H9 (cell line): Measurements from ENCODE around the gene RELCH. TPM values are rescaled to one million over a fixed set of nuclear protein-coding genes. Genes with fewer than 3 reads are reported as not detected.

Source experiments
- DNase-seq: peaks from one replicate; pipeline ENCODE4 v3.0.0-alpha.2; 2017
- H2AFZ ChIP-seq: one replicate; pipeline ENCODE4 v1.6.1; 2013; ENCODE audit warnings: mild to moderate bottlenecking, low read length, control low read depth, moderate library complexity
- H2AK5ac ChIP-seq: 2 replicates; pipeline ENCODE4 v1.6.1; 2013; ENCODE audit warnings: low read length, control low read depth, mixed read lengths; ENCODE audit not compliant: insufficient read length
- H2BK120ac ChIP-seq: one replicate; pipeline ENCODE4 v1.6.1; 2013; ENCODE audit warnings: low read depth, mild to moderate bottlenecking, low read length, control low read depth, inconsistent platforms; ENCODE audit not compliant: poor library complexity, severe bottlenecking
- H2BK12ac ChIP-seq: 2 replicates; pipeline ENCODE4 v1.6.1; 2013; ENCODE audit warnings: low read length, control low read depth, mixed read lengths, low read depth; ENCODE audit not compliant: insufficient read length
- H2BK15ac ChIP-seq: 2 replicates; pipeline ENCODE4 v1.6.1; 2013; ENCODE audit warnings: low read depth, low read length, control low read depth
- H2BK20ac ChIP-seq: one replicate; pipeline ENCODE4 v1.6.1; 2013; ENCODE audit warnings: low read depth, mild to moderate bottlenecking, low read length, control low read depth, inconsistent platforms; ENCODE audit not compliant: poor library complexity, severe bottlenecking
- H2BK5ac ChIP-seq: 2 replicates; pipeline ENCODE4 v1.6.1; 2013; ENCODE audit warnings: low read length, control low read depth, mixed read lengths; ENCODE audit not compliant: insufficient read length
- H3K14ac ChIP-seq: 2 replicates; pipeline ENCODE4 v1.6.1; 2013; ENCODE audit warnings: low read length, control low read depth; ENCODE audit not compliant: insufficient read depth
- H3K18ac ChIP-seq: 2 replicates; pipeline ENCODE4 v1.6.1; 2013; ENCODE audit warnings: low read depth, mild to moderate bottlenecking, mixed read lengths, low read length, control low read depth; ENCODE audit not compliant: insufficient read length
- H3K23ac ChIP-seq: 2 replicates; pipeline ENCODE4 v1.6.1; 2013; ENCODE audit warnings: low read length, control low read depth, mixed read lengths, low read depth; ENCODE audit not compliant: insufficient read length
- H3K23me2 ChIP-seq: 2 replicates; pipeline ENCODE4 v1.6.1; 2013; ENCODE audit warnings: low read depth, mild to moderate bottlenecking, mixed read lengths, low read length, control low read depth; ENCODE audit not compliant: insufficient read length, poor library complexity, severe bottlenecking
- H3K27ac ChIP-seq: 2 replicates; pipeline ENCODE4 v1.5.1; 2013; ENCODE audit warnings: low read length, control low read depth, mixed read lengths, low read depth; ENCODE audit not compliant: insufficient read length
- H3K27me3 ChIP-seq: 2 replicates; pipeline ENCODE4 v1.6.1; 2013; ENCODE audit warnings: low read length, control low read depth, inconsistent platforms; ENCODE audit not compliant: insufficient read depth
- H3K4ac ChIP-seq: 2 replicates; pipeline ENCODE4 v1.6.1; 2013; ENCODE audit warnings: low read depth, mild to moderate bottlenecking, control low read depth, inconsistent platforms, low read length, moderate library complexity
- H3K4me1 ChIP-seq: 2 replicates; pipeline ENCODE4 v1.6.1; 2013; ENCODE audit warnings: low read length, control low read depth, inconsistent platforms; ENCODE audit not compliant: insufficient read depth
- H3K4me2 ChIP-seq: 2 replicates; pipeline ENCODE4 v1.6.1; 2013; ENCODE audit warnings: low read length, control low read depth, mixed read lengths; ENCODE audit not compliant: insufficient read length, insufficient read depth
- H3K56ac ChIP-seq: 2 replicates; pipeline ENCODE4 v1.6.1; 2013; ENCODE audit warnings: low read depth, mild to moderate bottlenecking, mixed read lengths, low read length, control low read depth; ENCODE audit not compliant: insufficient read length
- H3K79me1 ChIP-seq: 2 replicates; pipeline ENCODE4 v1.6.1; 2013; ENCODE audit warnings: low read depth, mild to moderate bottlenecking, moderate library complexity, low read length, control low read depth, inconsistent platforms; ENCODE audit not compliant: insufficient read depth, poor library complexity, severe bottlenecking
- H3K79me2 ChIP-seq: 2 replicates; pipeline ENCODE4 v1.6.1; 2013; ENCODE audit warnings: low read length, control low read depth, inconsistent platforms; ENCODE audit not compliant: insufficient read depth
- H3K9ac ChIP-seq: 2 replicates; pipeline ENCODE4 v1.6.1; 2013; ENCODE audit warnings: low read length, control low read depth, mixed read lengths; ENCODE audit not compliant: insufficient read length; ENCODE audit errors: extremely low read depth
- H3K9me3 ChIP-seq: one replicate; pipeline ENCODE4 v1.6.1; 2013; ENCODE audit warnings: low read depth, low read length, inconsistent platforms; ENCODE audit not compliant: control insufficient read depth
- H3T11ph ChIP-seq: one replicate; pipeline ENCODE4 v1.6.1; 2013; ENCODE audit warnings: mild to moderate bottlenecking, low read length, control low read depth, inconsistent platforms
- H4K20me1 ChIP-seq: one replicate; pipeline ENCODE4 v1.6.1; 2013; ENCODE audit not compliant: control insufficient read depth, insufficient read length, insufficient read depth
- H4K5ac ChIP-seq: 2 replicates; pipeline ENCODE4 v1.6.1; 2013; ENCODE audit warnings: low read depth, mild to moderate bottlenecking, mixed read lengths, low read length, control low read depth; ENCODE audit not compliant: insufficient read length
- H4K8ac ChIP-seq: replicated peaks from 2 replicates; pipeline ENCODE4 v1.6.1; 2013; ENCODE audit warnings: low read length, control low read depth, mixed read lengths, low read depth; ENCODE audit not compliant: insufficient read length
- H4K91ac ChIP-seq: 2 replicates; pipeline ENCODE4 v1.6.1; 2013; ENCODE audit warnings: low read depth, mild to moderate bottlenecking, moderate library complexity, mixed read lengths, low read length, control low read depth; ENCODE audit not compliant: insufficient read length
- H3K27ac Mint-ChIP-seq, 3 experiments: 2 replicates in 2 of 3; 3 replicates in 1 of 3; pipeline ENCODE4 v1.8.0; 2020 to 2021; ENCODE audit warnings: mixed read lengths in 3 of 3, mild to moderate bottlenecking in 1 of 3, moderate library complexity in 1 of 3
- H3K27me3 Mint-ChIP-seq: 2 replicates; pipeline ENCODE4 v1.8.0; 2021; ENCODE audit warnings: low read depth, mild to moderate bottlenecking, moderate library complexity, mixed read lengths
- H3K36me3 Mint-ChIP-seq, 3 experiments: 2 replicates in 2 of 3; 3 replicates in 1 of 3; pipeline ENCODE4 v1.8.0; 2020 to 2021; ENCODE audit warnings: low read depth in 3 of 3, mixed read lengths in 3 of 3; ENCODE audit not compliant: insufficient read depth in 1 of 3
- H3K4me1 Mint-ChIP-seq, 2 experiments: 2 replicates each; pipeline ENCODE4 v1.8.0; 2020; ENCODE audit warnings: mixed read lengths in 2 of 2
- H3K4me3 Mint-ChIP-seq, 2 experiments: 2 replicates in 1 of 2; 3 replicates in 1 of 2; pipeline ENCODE4 v1.8.0; 2020 to 2021; ENCODE audit warnings: mild to moderate bottlenecking in 2 of 2, mixed read lengths in 2 of 2, moderate library complexity in 1 of 2
- H3K9me3 Mint-ChIP-seq, 2 experiments: 2 replicates in 1 of 2; 3 replicates in 1 of 2; pipeline ENCODE4 v1.8.0; 2020; ENCODE audit warnings: mild to moderate bottlenecking in 2 of 2, mixed read lengths in 2 of 2, moderate library complexity in 1 of 2
- CTCF ChIP-seq: fragments of 200-600 bp; sonication (generic); conservative IDR thresholded peaks from 3 replicates; pipeline ENCODE4 v1.8.0; 2021; ENCODE audit warnings: antibody characterized with exemption, mild to moderate bottlenecking
- WGBS: extraction: QIAGEN DNeasy Blood & Tissue Kit; methylation state at CpG from one replicate; pipeline ENCODE4 v1.1.7; 2013; ENCODE audit warnings: missing lambda C conversion rate, low lambda C conversion rate, mixed read lengths; ENCODE audit not compliant: insufficient read length; ENCODE audit errors: extremely low coverage; 5-methylcytosine and 5-hydroxymethylcytosine counted together
- total RNA-seq: library from RNA; stranded (reverse); gene quantifications from 2 replicates; pipeline ENCODE4 v1.2.1, GENCODE V29; 2021

RELCH gene
- total RNA-seq, 1 experiment from 2014 or later: 32.3 TPM

DNA sequence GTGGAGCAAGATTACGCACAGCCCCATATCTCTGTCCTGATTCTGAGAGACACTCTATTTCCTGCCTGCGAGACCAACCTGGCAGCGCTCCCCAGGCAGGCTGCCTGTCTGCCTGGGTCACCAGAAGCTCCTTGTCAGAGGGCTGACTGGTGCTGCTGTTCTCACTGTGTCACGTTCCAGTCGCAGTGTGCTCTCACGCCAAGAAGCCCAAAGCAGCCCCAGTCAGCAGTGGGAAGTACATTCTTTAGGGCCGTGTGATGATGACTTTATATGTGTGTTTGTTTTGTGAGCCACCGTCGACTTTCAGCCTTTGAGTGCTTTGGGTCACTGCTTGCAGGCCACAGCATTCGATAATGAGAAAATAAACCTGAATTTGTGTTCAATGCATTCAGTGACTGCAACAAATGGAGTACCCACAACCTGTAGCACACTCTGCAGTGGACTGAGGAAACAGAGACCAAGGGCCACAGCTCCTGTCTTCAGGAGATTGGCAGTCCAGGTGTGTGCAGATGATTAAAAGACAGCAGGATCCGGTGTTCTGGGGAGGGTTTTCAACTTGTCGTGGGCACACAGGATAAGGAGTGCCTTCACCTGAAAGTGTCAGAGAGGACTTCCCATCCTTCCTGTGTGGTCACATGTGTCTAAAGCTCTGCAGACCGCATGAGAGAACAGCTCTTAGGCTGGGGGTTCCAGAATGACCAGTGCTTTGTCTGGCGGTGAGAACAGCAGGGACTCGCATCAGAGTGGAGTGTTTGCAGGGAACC, 142.8 kb downstream of the RELCH start:
- peaks cover 46% of the 10 kb centered on the region for H3K27me3 Mint-ChIP-seq
- Histone ChIP-seq H3K27me3 (peaks cover 10% of the 10 kb centered on the region; the same call in 1 of the 2 replicates), H2AK5ac (no peak overlapping the region), H3K23ac (no peak overlapping the region), H2BK12ac (no peak overlapping the region), H3K4ac (no peak overlapping the region), H2BK20ac (no peak overlapping the region), H3K27ac (no peak overlapping the region), H2BK15ac (no peak overlapping the region), H3K56ac (no peak overlapping the region), H2BK5ac (no peak overlapping the region), H3K79me1 (no peaks in the 10 kb centered on the region), H3K9me3 (no peaks in the 10 kb centered on the region), H3K4me2 (no peak overlapping the region), H3K9ac (no peak overlapping the region), H4K8ac (no peak overlapping the region), H3K14ac (no peak overlapping the region), H3K23me2 (peaks cover 13% of the 10 kb centered on the region), H2BK120ac (no peak overlapping the region), H3K4me1 (peaks cover 8% of the 10 kb centered on the region; the same call in 1 of the 2 replicates), H3K18ac (no peak overlapping the region), H3T11ph (no peak overlapping the region), H4K91ac (no peak overlapping the region), H4K5ac (no peak overlapping the region), H3K79me2 (no peaks in the 10 kb centered on the region), H2AFZ (no peak overlapping the region), H4K20me1 (no peaks in the 10 kb centered on the region)
- no peaks in the 10 kb centered on the region for H3K9me3 Mint-ChIP-seq
- DNase-seq: no peak
- WGBS: no CpG with 5 or more reads among the region's 15 CpGs
- H3K4me3 Mint-ChIP-seq: peak overlapping the region in 1 of 2 experiments; percentile 23; a peak in 2 of 5 replicates
- peak overlapping the region in 1 of 3 experiments; percentile 59; a peak in 3 of 7 replicates for H3K27ac Mint-ChIP-seq
- H3K4me1 Mint-ChIP-seq: peaks cover 31 to 55% of the 10 kb centered on the region in 2 experiments
- TF ChIP-seq CTCF: no peak
- no peaks in the 10 kb centered on the region; a peak in 1 of 7 replicates for H3K36me3 Mint-ChIP-seq
